ENCODE measurements around the gene ARHGAP33.
"Not testable (repeated sequence)": the region's sequence is repeated elsewhere in the genome, so short reads cannot be mapped to it uniquely, and the experiment has no call there.

ARHGAP33 gene

DNA sequence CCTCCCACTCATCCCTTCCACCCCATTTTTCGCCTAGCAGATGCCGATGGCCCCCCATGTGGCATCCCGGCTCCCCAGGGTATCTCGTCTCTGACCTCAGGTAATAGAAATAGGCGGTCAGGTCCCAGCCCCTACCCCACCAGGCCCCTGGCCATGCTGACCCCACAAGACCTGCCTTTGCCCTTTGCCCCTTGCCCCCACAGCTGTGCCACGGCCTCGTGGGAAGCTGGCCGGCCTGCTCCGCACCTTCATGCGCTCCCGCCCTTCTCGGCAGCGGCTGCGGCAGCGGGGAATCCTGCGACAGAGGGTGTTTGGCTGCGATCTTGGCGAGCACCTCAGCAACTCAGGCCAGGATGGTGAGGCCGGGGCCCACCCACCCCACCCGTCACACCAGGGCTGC lies 5.4 kb downstream of the ARHGAP33 start:
- no peak for DNase-seq (ENCODE audit: low read depth)

DNA sequence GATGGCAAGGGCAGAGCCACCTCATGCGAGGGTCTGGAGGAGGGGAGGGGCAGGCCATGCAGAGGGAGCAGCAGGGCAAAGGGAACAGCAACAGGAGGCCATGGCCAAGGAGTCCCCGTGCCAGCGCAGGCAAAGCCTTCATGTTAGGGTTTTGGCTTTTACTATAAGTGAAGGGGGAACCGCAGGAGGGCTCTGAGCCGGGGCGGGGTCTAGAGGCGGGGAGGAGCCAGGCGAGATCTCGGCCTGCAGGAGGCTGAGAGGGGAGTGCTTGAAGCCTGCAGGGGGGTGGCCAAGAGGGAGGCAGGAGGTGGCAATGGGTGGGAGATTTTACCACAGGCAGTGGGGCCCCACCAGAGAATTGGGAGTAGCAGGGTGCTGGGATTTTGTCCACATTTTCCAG lies 6.3 kb downstream of the ARHGAP33 start:
- no peak for DNase-seq (ENCODE audit: low read depth)

DNA sequence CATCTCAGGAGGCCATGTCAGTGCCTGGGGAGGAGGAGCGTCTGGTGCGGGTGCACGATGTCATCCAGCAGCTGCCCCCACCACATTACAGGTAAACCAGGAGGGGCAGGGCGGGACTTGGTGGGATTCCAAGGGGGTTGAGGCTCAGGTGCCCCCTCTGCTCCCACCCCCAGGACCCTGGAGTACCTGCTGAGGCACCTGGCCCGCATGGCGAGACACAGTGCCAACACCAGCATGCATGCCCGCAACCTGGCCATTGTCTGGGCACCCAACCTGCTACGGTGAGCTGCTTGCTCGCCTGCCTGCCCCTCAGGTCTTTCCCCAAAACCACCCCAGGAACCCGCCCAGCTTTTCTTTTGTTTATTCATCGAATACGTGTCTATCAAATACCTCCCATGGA lies 7.2 kb downstream of the ARHGAP33 start:
- no peak for DNase-seq (ENCODE audit: low read depth)

DNA sequence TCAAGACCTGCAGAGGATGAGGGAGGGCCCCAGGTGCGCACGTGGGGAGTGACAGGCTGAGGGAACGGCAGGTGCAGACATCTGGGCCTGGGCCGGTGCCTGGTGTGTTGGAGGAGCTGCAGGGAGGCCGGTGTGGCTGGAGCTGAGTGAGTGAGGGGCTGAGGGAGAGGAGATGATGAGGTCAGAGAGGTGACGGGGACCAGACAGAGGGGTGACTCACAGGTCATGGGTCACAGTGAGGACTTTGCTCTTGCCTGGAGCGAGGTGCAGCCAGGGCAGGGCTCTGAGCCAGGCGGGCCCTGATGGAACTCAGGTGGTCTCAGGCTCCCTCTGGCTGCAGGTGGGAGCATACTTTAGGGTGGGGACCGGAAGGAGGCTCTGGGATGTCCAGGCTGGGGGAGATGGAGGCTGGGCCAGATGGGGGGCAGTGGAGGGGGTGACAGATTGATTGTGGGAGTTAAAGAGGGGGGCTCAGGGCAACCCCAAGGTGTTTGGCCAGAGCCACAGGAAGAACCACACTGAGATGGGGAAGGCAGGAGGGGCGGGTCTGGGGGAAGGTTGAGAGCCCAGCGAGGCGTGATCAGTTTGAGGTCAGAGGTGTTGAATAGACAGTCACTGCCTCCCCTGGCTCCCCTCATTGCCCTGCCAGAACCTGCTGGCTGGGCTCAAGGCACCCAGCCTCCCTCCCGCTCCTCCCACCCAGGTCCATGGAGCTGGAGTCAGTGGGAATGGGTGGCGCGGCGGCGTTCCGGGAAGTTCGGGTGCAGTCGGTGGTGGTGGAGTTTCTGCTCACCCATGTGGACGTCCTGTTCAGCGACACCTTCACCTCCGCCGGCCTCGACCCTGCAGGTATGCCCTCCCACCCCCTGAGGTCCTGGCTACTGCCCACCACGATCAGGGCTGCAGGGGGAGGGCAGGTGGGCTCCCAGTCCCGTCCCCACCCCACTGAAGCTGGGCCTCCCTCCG lies 8.4 kb downstream of the ARHGAP33 start:
- no peak for DNase-seq (ENCODE audit: low read depth)

DNA sequence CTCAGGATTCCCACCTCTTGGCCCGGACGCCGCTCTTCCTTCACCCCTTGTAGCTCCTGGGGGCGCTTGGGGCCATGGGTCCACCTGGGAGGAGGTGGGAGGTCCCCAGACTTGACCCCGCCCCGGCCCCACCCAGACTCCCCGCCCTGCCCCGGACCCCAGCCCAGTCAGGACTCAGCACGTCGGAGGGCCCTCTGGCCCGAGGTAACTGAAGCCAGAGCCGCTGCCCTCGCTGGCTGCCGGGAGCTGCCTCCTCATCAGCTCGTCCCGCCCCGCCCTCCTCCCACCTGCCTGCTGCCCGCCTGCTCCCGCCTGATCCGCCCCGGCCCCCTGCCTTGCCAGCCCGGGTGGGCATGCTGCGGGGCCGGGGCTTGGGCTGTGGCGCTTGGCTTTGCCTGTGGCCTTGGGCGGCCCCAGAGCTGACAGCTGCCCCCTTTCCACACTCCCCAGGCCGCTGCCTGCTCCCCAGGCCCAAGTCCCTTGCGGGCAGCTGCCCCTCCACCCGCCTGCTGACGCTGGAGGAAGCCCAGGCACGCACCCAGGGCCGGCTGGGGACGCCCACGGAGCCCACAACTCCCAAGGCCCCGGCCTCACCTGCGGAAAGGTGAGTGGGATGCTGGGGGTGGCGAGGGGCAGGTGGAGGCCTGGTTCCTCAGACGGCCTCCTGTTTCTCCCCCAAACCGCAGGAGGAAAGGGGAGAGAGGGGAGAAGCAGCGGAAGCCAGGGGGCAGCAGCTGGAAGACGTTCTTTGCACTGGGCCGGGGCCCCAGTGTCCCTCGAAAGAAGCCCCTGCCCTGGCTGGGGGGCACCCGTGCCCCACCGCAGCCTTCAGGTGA lies 9.4 kb downstream of the ARHGAP33 start:
- no peak for DNase-seq (ENCODE audit: low read depth)

GRCh38 chr19:35785339-35785627 lies 9.9 kb downstream of the ARHGAP33 start:
- no peak for DNase-seq (ENCODE audit: low read depth)

- DNase-seq (ENCODE audit: low read depth): no peak
Observed at GRCh38 chr19:35786299-35787160, 11.2 kb downstream of the ARHGAP33 start.

- DNase-seq (ENCODE audit: low read depth): no peak
Observed at GRCh38 chr19:35787227-35787799, 11.9 kb downstream of the ARHGAP33 start.

- no peak for DNase-seq (ENCODE audit: low read depth)
Observed at GRCh38 chr19:35788205-35788960, 13.0 kb downstream of the ARHGAP33 start.

GRCh38 chr19:35789195-35789977 lies 14.0 kb downstream of the ARHGAP33 start:
- no peak for DNase-seq (ENCODE audit: low read depth)

DNA sequence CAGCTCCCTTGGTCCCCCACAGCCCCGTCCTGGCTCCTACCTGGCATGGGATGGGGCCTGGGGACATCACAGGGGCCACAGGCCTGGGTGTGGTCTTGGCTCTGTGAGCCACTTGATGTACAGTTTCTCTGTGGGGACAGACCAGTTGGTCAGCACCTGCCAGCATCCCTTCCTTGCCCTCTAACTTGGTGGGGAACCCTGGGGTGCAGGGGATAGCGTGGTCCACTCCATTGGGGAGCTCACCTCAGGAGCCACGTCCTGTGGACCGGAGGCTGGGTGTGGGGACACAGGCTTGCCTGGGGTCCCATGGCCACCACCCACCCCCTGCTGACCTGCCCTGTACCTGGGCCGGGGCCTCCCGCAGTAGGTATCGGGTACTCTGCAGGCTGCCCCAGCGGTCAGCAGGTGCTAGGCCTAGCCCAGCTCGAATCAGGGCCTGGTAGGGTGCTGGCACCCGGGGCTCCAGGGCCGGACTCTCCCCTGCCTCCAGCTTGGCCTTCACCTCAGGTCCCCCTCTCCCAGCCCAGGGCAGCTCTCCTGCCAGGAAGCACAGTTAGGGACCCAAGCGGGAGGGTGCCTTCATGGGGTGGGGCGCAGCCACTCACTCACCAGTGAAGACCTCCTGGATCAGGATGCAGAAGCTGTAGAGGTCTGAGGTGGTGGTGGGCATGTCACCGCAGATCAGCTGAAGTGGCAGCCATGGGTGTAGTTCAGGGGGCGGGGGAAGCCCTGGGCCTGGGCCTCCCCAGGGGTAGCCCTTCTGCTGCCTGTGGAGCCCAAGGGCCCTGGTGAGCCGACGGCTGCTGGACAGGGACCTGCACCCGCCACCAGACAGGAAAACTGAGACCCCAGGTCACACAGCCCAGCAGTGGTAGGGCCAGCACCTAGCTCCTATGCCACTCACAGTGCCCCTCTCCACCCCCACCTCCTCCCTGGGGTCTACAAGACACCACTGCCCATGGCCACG lies 14.9 kb downstream of the ARHGAP33 start:
- DNase-seq (ENCODE audit: low read depth): no peak

GRCh38 chr19:35790981-35791813 lies 15.8 kb downstream of the ARHGAP33 start:
- DNase-seq (ENCODE audit: low read depth): no peak

DNA sequence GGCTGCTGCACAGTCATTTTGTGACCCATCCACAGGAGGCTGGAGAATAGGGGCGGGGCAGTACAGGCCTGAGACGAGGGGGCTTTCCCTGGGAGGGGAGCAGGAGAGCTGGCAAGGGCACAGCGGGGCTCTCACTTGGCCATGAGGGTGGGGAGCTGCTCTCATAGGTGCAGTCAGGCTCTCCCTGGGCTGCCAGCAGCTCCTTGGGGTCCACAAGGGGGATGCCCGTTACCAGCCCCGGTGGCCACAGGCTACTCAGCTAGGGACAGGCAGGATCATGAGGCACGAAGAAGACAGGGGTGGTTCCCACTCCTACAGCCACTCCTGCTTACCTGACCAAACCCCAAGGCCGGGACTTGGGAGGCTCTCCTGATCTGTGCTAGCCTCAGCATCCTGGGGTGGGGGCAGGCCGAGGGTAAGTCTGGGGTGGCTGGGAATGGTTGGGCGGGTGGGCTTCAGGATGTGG lies 16.5 kb downstream of the ARHGAP33 start:
- no peak for DNase-seq (ENCODE audit: low read depth)

DNA sequence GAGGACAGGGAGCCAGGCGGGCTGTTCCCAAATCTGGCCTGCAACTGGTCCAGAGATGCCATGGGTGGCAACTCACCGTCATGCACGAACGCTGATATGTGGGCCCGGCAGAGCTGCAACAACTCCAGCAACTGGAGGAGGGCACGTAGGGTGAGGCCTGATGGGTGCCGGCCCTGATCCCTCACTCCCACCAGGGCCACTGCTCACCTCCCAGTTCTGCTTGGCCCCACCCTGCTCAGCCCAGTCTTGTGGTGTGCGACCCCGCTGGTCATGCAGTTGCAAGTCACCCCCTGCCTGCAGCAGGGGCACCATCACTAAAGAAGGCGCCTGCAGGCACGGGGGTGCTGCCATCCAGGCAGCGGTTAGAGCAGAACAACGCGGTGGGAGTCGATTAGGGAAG lies 16.9 kb downstream of the ARHGAP33 start:
- no peak for DNase-seq (ENCODE audit: low read depth)

GRCh38 chr19:35792888-35793287 lies 17.5 kb downstream of the ARHGAP33 start:
- DNase-seq (ENCODE audit: low read depth): no peak

GRCh38 chr19:35793381-35794165 lies 18.2 kb downstream of the ARHGAP33 start:
- no peak for DNase-seq (ENCODE audit: low read depth)

- DNase-seq (ENCODE audit: low read depth): not testable (repeated sequence)
Observed at GRCh38 chr19:35795564-35795963, 20.2 kb downstream of the ARHGAP33 start.

Measured in stimulated activated CD8-positive, alpha-beta memory T cell treated with anti-CD3 and anti-CD28 coated beads, Interleukin-15, amount 100 ng/mL, for 1 hour (primary cell).